SU-DHL-6 (cell line): ENCODE data around the gene HERC3.

Experiments
- EZH2phosphoT487 ChIP-seq: fragments of 200-600 bp; sonication (generic), shearing (Covaris generic); conservative IDR thresholded peaks from 2 replicates; pipeline ENCODE4 v1.6.1; 2018; ENCODE audit warnings: mild to moderate bottlenecking, antibody characterized with exemption, low read length, moderate library complexity, mixed read lengths
- TF ChIP-seq, protein P1 (sequence below): fragments of 200-600 bp; sonication (generic); IDR thresholded peaks from one replicate; pipeline ENCODE4 v1.5.1; 2017; ENCODE audit warnings: antibody characterized with exemption, mild to moderate bottlenecking, low read length, moderate library complexity; ENCODE audit not compliant: insufficient read depth, poor library complexity, severe bottlenecking

GRCh38 chr4:88698519-88698918 lies 106.2 kb downstream of the HERC3 start:
- TF ChIP-seq, protein P1, sequence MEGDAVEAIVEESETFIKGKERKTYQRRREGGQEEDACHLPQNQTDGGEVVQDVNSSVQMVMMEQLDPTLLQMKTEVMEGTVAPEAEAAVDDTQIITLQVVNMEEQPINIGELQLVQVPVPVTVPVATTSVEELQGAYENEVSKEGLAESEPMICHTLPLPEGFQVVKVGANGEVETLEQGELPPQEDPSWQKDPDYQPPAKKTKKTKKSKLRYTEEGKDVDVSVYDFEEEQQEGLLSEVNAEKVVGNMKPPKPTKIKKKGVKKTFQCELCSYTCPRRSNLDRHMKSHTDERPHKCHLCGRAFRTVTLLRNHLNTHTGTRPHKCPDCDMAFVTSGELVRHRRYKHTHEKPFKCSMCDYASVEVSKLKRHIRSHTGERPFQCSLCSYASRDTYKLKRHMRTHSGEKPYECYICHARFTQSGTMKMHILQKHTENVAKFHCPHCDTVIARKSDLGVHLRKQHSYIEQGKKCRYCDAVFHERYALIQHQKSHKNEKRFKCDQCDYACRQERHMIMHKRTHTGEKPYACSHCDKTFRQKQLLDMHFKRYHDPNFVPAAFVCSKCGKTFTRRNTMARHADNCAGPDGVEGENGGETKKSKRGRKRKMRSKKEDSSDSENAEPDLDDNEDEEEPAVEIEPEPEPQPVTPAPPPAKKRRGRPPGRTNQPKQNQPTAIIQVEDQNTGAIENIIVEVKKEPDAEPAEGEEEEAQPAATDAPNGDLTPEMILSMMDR = no peak
- no peak for TF ChIP-seq EZH2phosphoT487
